Osteoblast (primary cell): Measurements from ENCODE around the gene MFAP3L. TPM values are rescaled to one million over a fixed set of nuclear protein-coding genes. Genes with fewer than 3 reads are reported as not detected.

Experiments
- DNase-seq: peaks from one replicate; pipeline ENCODE4 v3.0.0; 2011; ENCODE audit warnings: low spot score, mixed read lengths; ENCODE audit not compliant: insufficient read length; ENCODE audit errors: missing footprints
- H2AFZ ChIP-seq: 2 replicates; pipeline ENCODE4 v1.6.0; 2011; ENCODE audit warnings: mild to moderate bottlenecking, low read length
- H3K27ac ChIP-seq: 2 replicates; pipeline ENCODE4 v1.5.1; 2011; ENCODE audit warnings: mild to moderate bottlenecking, low read depth, low read length, moderate library complexity
- H3K27me3 ChIP-seq: 2 replicates; pipeline ENCODE4 v1.6.0; 2012; ENCODE audit warnings: mild to moderate bottlenecking, control low read depth, inconsistent platforms, low read length, moderate library complexity; ENCODE audit not compliant: insufficient read depth
- H3K36me3 ChIP-seq: 2 replicates; pipeline ENCODE4 v1.5.1; 2011; ENCODE audit warnings: mild to moderate bottlenecking, low read length, control low read depth, moderate library complexity; ENCODE audit not compliant: insufficient read depth
- H3K4me1 ChIP-seq: 2 replicates; pipeline ENCODE4 v1.5.1; 2011; ENCODE audit warnings: mild to moderate bottlenecking, low read length, control low read depth, moderate library complexity; ENCODE audit not compliant: insufficient read depth
- H3K4me2 ChIP-seq: 2 replicates; pipeline ENCODE4 v1.6.0; 2011; ENCODE audit warnings: mild to moderate bottlenecking, low read length; ENCODE audit not compliant: insufficient read depth
- H3K4me3 ChIP-seq: fragments of 200-600 bp; sonication (generic); 3 replicates; pipeline ENCODE4 v1.5.1; 2012; ENCODE audit warnings: mild to moderate bottlenecking, low read length, inconsistent platforms; ENCODE audit not compliant: insufficient read depth
- H3K79me2 ChIP-seq: 2 replicates; pipeline ENCODE4 v1.6.0; 2012; ENCODE audit warnings: mild to moderate bottlenecking, low read length, control low read depth, inconsistent platforms; ENCODE audit not compliant: insufficient read depth
- H3K9me3 ChIP-seq: 2 replicates; pipeline ENCODE4 v1.5.1; 2011; ENCODE audit warnings: low read depth, low read length, control low read depth
- H4K20me1 ChIP-seq: 2 replicates; pipeline ENCODE4 v1.6.0; 2012; ENCODE audit warnings: mild to moderate bottlenecking, low read length, control low read depth; ENCODE audit not compliant: insufficient read depth
- CTCF ChIP-seq: IDR thresholded peaks from 2 replicates; pipeline ENCODE4 v1.5.1; 2011; ENCODE audit warnings: mild to moderate bottlenecking, low read depth, low read length, moderate library complexity; ENCODE audit errors: extremely low read depth
- total RNA-seq: library from RNA; depleted of rRNA; stranded (reverse); fragments of >200 nt; gene quantifications from 2 replicates; pipeline ENCODE4 v1.2.3, GENCODE V29; 2012

Gene MFAP3L
- total RNA-seq, 1 donor, result 7.6 TPM

DNA sequence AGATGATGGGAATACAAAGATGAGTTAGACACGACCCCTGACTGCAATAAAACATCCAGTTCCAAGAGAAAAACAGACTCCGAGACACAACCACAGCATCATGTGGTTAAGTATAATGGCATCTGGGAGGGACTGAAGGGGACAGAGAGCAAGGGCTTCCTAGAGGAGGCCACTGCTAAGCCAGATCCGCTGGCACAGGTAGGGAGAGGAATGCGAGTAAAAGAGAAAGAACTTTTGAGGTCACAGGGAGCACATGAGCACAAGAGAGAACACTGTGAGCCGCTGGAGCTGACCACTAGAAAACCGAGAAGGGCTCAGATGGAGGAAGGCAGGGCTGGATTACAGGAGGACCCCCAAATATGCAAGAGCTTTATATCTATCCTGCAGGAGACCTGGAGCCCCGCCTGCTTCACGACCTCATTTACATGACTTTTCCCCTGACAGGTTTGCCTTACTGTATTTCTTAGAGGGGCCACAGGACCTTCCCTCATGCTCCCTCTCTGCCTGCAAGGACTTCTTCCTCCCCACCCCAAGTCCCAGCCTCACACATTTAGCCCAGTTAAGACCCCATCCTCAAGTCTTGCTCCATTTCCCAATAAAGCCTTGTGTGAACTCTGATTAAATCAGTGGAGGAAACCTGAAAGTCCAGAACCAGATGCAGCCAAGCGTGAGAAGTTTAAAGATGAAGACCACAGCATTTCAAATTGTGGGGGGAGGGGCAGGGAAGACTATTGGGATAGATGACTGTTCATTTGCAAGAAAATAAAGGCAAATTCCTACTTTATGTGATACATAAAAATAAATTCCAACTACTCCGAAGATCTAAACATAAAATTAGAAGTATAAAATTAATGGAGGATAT, 29.6 kb downstream of the MFAP3L start:
- H3K36me3 ChIP-seq, result no peaks in the 10 kb centered on the region
- DNase-seq, result no peak
- no peaks in the 10 kb centered on the region for H3K79me2 ChIP-seq
- no peaks in the 10 kb centered on the region for H3K4me1 ChIP-seq
- H3K4me2 ChIP-seq, result no peak overlapping the region
- no peak overlapping the region for H3K4me3 ChIP-seq
- H3K27me3 ChIP-seq, result no peaks in the 10 kb centered on the region
- TF ChIP-seq CTCF, result no peak
- H4K20me1 ChIP-seq, result no peaks in the 10 kb centered on the region
- no peak overlapping the region for H2AFZ ChIP-seq
- H3K27ac ChIP-seq, result no peak overlapping the region
- H3K9me3 ChIP-seq, result no peaks in the 10 kb centered on the region

GRCh38 chr4:169993531-169993930, 32.7 kb downstream of the MFAP3L start:
- no peaks in the 10 kb centered on the region for H3K27me3 ChIP-seq
- DNase-seq, result no peak
- TF ChIP-seq CTCF, result no peak
- H4K20me1 ChIP-seq, result no peaks in the 10 kb centered on the region
- H3K4me1 ChIP-seq, result peaks cover 3% of the 10 kb centered on the region
- no peak overlapping the region for H3K27ac ChIP-seq
- no peaks in the 10 kb centered on the region for H3K36me3 ChIP-seq
- H3K4me2 ChIP-seq, result no peak overlapping the region
- H3K79me2 ChIP-seq, result no peaks in the 10 kb centered on the region
- H2AFZ ChIP-seq, result peak overlapping the region; percentile 29
- no peak overlapping the region for H3K4me3 ChIP-seq
- no peaks in the 10 kb centered on the region for H3K9me3 ChIP-seq

DNA sequence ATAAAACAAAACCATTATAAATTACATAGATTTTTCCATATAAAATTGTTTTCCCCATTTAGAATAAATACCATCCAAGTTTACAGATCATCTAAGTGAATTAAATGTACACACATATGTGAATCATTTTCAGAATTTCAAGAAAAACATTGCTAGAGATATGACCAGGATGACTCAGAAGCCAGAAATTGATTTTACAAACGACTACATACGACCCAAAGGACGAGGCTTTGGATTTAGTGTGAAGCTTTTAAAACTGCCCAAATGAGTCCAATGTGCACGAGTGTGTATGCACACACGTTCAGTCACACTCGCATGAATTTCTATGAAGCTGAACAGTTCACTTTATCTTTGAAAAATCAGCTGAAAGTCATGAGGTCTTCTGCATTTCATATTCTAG, 37.9 kb downstream of the MFAP3L start:
- Histone ChIP-seq H3K9me3 (no peaks in the 10 kb centered on the region), H3K27ac (no peak overlapping the region), H3K27me3 (no peaks in the 10 kb centered on the region), H3K36me3 (no peaks in the 10 kb centered on the region), H4K20me1 (no peaks in the 10 kb centered on the region), H3K4me2 (no peak overlapping the region), H3K4me1 (peaks cover 9% of the 10 kb centered on the region), H3K79me2 (no peaks in the 10 kb centered on the region), H2AFZ (no peak overlapping the region), H3K4me3 (no peak overlapping the region)
- TF ChIP-seq CTCF, result no peak
- no peak for DNase-seq

GRCh38 chr4:169987327-169988228, 38.6 kb downstream of the MFAP3L start:
- H3K4me1 ChIP-seq, result peaks cover 9% of the 10 kb centered on the region
- no peak overlapping the region for H3K27ac ChIP-seq
- no peak for DNase-seq
- H3K4me3 ChIP-seq, result no peak overlapping the region
- TF ChIP-seq CTCF, result no peak
- H3K4me2 ChIP-seq, result no peak overlapping the region
- H3K36me3 ChIP-seq, result no peaks in the 10 kb centered on the region
- no peaks in the 10 kb centered on the region for H3K27me3 ChIP-seq
- no peak overlapping the region for H2AFZ ChIP-seq
- H4K20me1 ChIP-seq, result no peaks in the 10 kb centered on the region
- no peaks in the 10 kb centered on the region for H3K9me3 ChIP-seq
- H3K79me2 ChIP-seq, result no peaks in the 10 kb centered on the region
